Aorta (tissue), 5 donors: ENCODE measurements around the gene CAMK1. TPM values are rescaled to one million over a fixed set of nuclear protein-coding genes. Genes with fewer than 3 reads are reported as not detected.
A peak's percentile ranks its signal among the peaks of the same experiment; 100 is the strongest.

Source experiments
- ATAC-seq: fragments of 200-7000 bp; cut with Tn5 transposase; one replicate; pipeline ENCODE4 v1.9.1; 2022; ENCODE audit warnings: moderate library complexity; ENCODE audit not compliant: low FRiP score
- DNase-seq, 2 donors: peaks; one replicate each; pipeline ENCODE4 v3.0.0-alpha.2; 2020
- H3K27ac ChIP-seq, 2 donors: one replicate each; pipeline ENCODE4 v1.5.1; 2013; ENCODE audit warnings: low read length in 2 of 2, mild to moderate bottlenecking in 2 of 2, moderate library complexity in 2 of 2, control low read depth in 1 of 2, inconsistent platforms in 1 of 2, low read depth in 1 of 2
- H3K27me3 ChIP-seq, 2 donors: one replicate each; pipeline ENCODE4 v1.6.1; 2013; ENCODE audit warnings: control low read depth in 1 of 2, low read length in 1 of 2, mild to moderate bottlenecking in 1 of 2, moderate library complexity in 1 of 2; ENCODE audit not compliant: insufficient read depth in 2 of 2, control insufficient read depth in 1 of 2
- H3K36me3 ChIP-seq, 2 donors: one replicate each; pipeline ENCODE4 v1.6.1; 2013; ENCODE audit warnings: control low read depth in 1 of 2, low read length in 1 of 2, mild to moderate bottlenecking in 1 of 2; ENCODE audit not compliant: insufficient read depth in 2 of 2, control insufficient read depth in 1 of 2
- H3K4me1 ChIP-seq, 2 donors: one replicate each; pipeline ENCODE4 v1.6.1; 2013; ENCODE audit warnings: low read length in 2 of 2, control low read depth in 1 of 2, mild to moderate bottlenecking in 1 of 2, moderate library complexity in 1 of 2; ENCODE audit not compliant: insufficient read depth in 2 of 2, control insufficient read depth in 1 of 2
- H3K4me3 ChIP-seq, 2 donors: one replicate each; pipeline ENCODE4 v1.5.1; 2013; ENCODE audit warnings: low read length in 2 of 2, control low read depth in 1 of 2, mild to moderate bottlenecking in 1 of 2
- H3K9me3 ChIP-seq: one replicate; pipeline ENCODE4 v1.6.1; 2013; ENCODE audit warnings: mild to moderate bottlenecking, low read length; ENCODE audit not compliant: control insufficient read depth
- WGBS, 2 donors: extraction: QIAGEN DNeasy Blood & Tissue Kit; methylation state at CpG; one replicate each; pipeline ENCODE4 v1.1.7; 2013; 5-methylcytosine and 5-hydroxymethylcytosine counted together
- intact Hi-C, 2 donors: fragments of 100-400 bp; cut with DNase I; formaldehyde crosslinking; loops; one replicate each; pipeline versions ENCODE4 v1.14.2 to v1.15.0; 2022
- polyA plus RNA-seq, 2 donors: library from polyadenylated mRNA; stranded (reverse); fragments of 200-250 nt; gene quantifications; one replicate each; pipeline ENCODE4 v1.2.3, GENCODE V29; 2013
- total RNA-seq, 2 donors: library from RNA; stranded (reverse); fragmentation: NEBNext Ultra II Directional; extraction: Animal tissue kit (Norgen Biotek cat#: 25700); gene quantifications; one replicate each; pipeline ENCODE4 v1.2.1, GENCODE V29; 2021
- donor health status: healthy with polysubstance abuse.
- donor health status: Bipolar disorder and iron deficiency.
- donor health status: DM: no; HTN: no; CAD: no.
- donor health status: DM: no; HTN: no; CAD: no.
- donor health status: DM: yes; HTN: yes; CAD: no.

The CAMK1 gene
- total and polyA plus RNA-seq, 4 donors, result 24.7 to 58.0 (median 35.8) TPM

- Histone ChIP-seq H3K4me3 (no peak overlapping the region), H3K4me1 (no peaks in the 10 kb centered on the region), H3K36me3 (peaks cover 0 to 7% of the 10 kb centered on the region in 2 donors), H3K27ac (no peak overlapping the region), H3K9me3 (no peaks in the 10 kb centered on the region), H3K27me3 (no peaks in the 10 kb centered on the region)
- WGBS, 2 donors, result 81 to 86% methylated on average over 13 of the region's 13 CpGs
- DNase-seq, result no peak
- intact Hi-C loops, result no loop called here
- no peak for ATAC-seq
Observed at GRCh38 chr3:9757427-9757826, 12.3 kb downstream of the CAMK1 start.

- DNase-seq (no peak), ATAC-seq (no peak)
- 74 to 76% methylated on average over 8 of the region's 8 CpGs for WGBS, 2 donors
- peaks cover 0 to 7% of the 10 kb centered on the region in 2 donors for H3K36me3 ChIP-seq
- no peaks in the 10 kb centered on the region for H3K4me1 ChIP-seq
- intact Hi-C loops, result loop anchor here (5.0 kb wide), 1 partner anchor 38 kb away; the partner anchor contains the start of genes ARPC4 (in 2 of the 2) and TADA3 (in 2 of the 2)
- H3K9me3 ChIP-seq, result no peaks in the 10 kb centered on the region
- H3K27ac ChIP-seq, result no peak overlapping the region
- H3K4me3 ChIP-seq, result no peak overlapping the region
- H3K27me3 ChIP-seq, result no peaks in the 10 kb centered on the region
Observed at GRCh38 chr3:9754678-9755077, 15.1 kb downstream of the CAMK1 start.

- H3K36me3 ChIP-seq, result no peaks in the 10 kb centered on the region
- no peaks in the 10 kb centered on the region for H3K9me3 ChIP-seq
- WGBS, 2 donors, result 27 to 31% methylated on average over 17 of the region's 17 CpGs
- intact Hi-C loops, result loop anchor here (5.0 kb wide), 1 partner anchor 42 kb away; the partner anchor contains the start of genes ARPC4 (in 2 of the 2) and TADA3 (in 2 of the 2)
- no peaks in the 10 kb centered on the region for H3K27me3 ChIP-seq
- H3K4me1 ChIP-seq, result no peaks in the 10 kb centered on the region
- peak overlapping the region; percentile 24 to 29 for H3K4me3 ChIP-seq
- DNase-seq, result no peak
- no peak overlapping the region for H3K27ac ChIP-seq
- ATAC-seq, result no peak
Observed at GRCh38 chr3:9750556-9751411, 19.0 kb downstream of the CAMK1 start.

- Histone ChIP-seq H3K36me3 (peaks cover 0 to 4% of the 10 kb centered on the region in 2 donors), H3K27ac (peak within 1 kb of the TSS; percentile 12 to 74), H3K4me3 (peak within 1 kb of the TSS; percentile 24 to 32), H3K4me1 (no peaks in the 10 kb centered on the region), H3K27me3 (no peaks in the 10 kb centered on the region), H3K9me3 (no peaks in the 10 kb centered on the region)
- DNase-seq (peak; percentile 99), ATAC-seq (peak; percentile 98)
- WGBS, 2 donors, result 0 to 1% methylated on average over 54 to 60 of the region's 60 CpGs
- intact Hi-C loops, result loop anchor here (1.0 to 5.0 kb wide), 2 partner anchors 19 to 42 kb away; partner anchors contain the start of genes ARPC4 (in 2 of the 2), TADA3 (in 2 of the 2) and BRPF1 (in 1 of the 2)
Observed at GRCh38 chr3:9749645-9750555, 19.8 kb downstream of the CAMK1 start, which contains the start of gene OGG1. Gene OGG1, plus strand, starts transcription at chr3:9749952. Its CDS starts 335 bp downstream, at chr3:9750287.

GRCh38 chr3:9749296-9749644 lies 20.5 kb downstream of the CAMK1 start:
- Histone ChIP-seq H3K27me3 (no peaks in the 10 kb centered on the region), H3K4me3 (peak overlapping the region; percentile 19 to 32), H3K27ac (peak overlapping the region; percentile 12 to 74), H3K4me1 (no peaks in the 10 kb centered on the region), H3K36me3 (peaks cover 0 to 7% of the 10 kb centered on the region in 2 donors), H3K9me3 (no peaks in the 10 kb centered on the region)
- 0 to 1% methylated on average over 19 of the region's 19 CpGs for WGBS, 2 donors
- intact Hi-C loops, result loop anchor here in 1 of 2 donors (1.0 kb wide), 1 partner anchor 18 kb away; the partner anchor contains the start of gene BRPF1
- no peak for DNase-seq
- no peak for ATAC-seq

- H3K4me1 ChIP-seq, result no peaks in the 10 kb centered on the region
- no peak overlapping the region for H3K4me3 ChIP-seq
- H3K9me3 ChIP-seq, result no peaks in the 10 kb centered on the region
- H3K36me3 ChIP-seq, result peaks cover 4 to 11% of the 10 kb centered on the region in 2 donors
- WGBS, 2 donors, result 98 to 100% methylated on average over 2 of the region's 2 CpGs
- no peaks in the 10 kb centered on the region for H3K27me3 ChIP-seq
- DNase-seq (no peak), ATAC-seq (no peak)
- intact Hi-C loops, result no loop called here
- no peak overlapping the region for H3K27ac ChIP-seq
Observed at GRCh38 chr3:9748031-9748430, 21.7 kb downstream of the CAMK1 start.

GRCh38 chr3:9747267-9747666 lies 22.5 kb downstream of the CAMK1 start:
- 86 to 88% methylated on average over 8 of the region's 8 CpGs for WGBS, 2 donors
- peaks cover 4 to 13% of the 10 kb centered on the region in 2 donors for H3K36me3 ChIP-seq
- H3K27ac ChIP-seq, result no peak overlapping the region
- DNase-seq (no peak), ATAC-seq (no peak)
- H3K27me3 ChIP-seq, result no peaks in the 10 kb centered on the region
- no peaks in the 10 kb centered on the region for H3K4me1 ChIP-seq
- intact Hi-C loops, result no loop called here
- no peak overlapping the region for H3K4me3 ChIP-seq
- no peaks in the 10 kb centered on the region for H3K9me3 ChIP-seq

GRCh38 chr3:9746330-9746729 lies 23.4 kb downstream of the CAMK1 start:
- Histone ChIP-seq H3K27me3 (no peaks in the 10 kb centered on the region), H3K9me3 (no peaks in the 10 kb centered on the region), H3K27ac (no peak overlapping the region), H3K36me3 (peaks cover 4 to 20% of the 10 kb centered on the region in 2 donors), H3K4me3 (no peak overlapping the region), H3K4me1 (no peaks in the 10 kb centered on the region)
- intact Hi-C loops, result no loop called here
- DNase-seq (no peak), ATAC-seq (no peak)
- 66 to 68% methylated on average over 5 of the region's 5 CpGs for WGBS, 2 donors
